ENCODE measurements around the gene SNAPC4. TPM values are rescaled to one million over a fixed set of nuclear protein-coding genes. Genes with fewer than 3 reads are reported as not detected.

Gene SNAPC4
- polyA plus RNA-seq, 1 donor from 2014 or later, result 6.8 TPM

DNA sequence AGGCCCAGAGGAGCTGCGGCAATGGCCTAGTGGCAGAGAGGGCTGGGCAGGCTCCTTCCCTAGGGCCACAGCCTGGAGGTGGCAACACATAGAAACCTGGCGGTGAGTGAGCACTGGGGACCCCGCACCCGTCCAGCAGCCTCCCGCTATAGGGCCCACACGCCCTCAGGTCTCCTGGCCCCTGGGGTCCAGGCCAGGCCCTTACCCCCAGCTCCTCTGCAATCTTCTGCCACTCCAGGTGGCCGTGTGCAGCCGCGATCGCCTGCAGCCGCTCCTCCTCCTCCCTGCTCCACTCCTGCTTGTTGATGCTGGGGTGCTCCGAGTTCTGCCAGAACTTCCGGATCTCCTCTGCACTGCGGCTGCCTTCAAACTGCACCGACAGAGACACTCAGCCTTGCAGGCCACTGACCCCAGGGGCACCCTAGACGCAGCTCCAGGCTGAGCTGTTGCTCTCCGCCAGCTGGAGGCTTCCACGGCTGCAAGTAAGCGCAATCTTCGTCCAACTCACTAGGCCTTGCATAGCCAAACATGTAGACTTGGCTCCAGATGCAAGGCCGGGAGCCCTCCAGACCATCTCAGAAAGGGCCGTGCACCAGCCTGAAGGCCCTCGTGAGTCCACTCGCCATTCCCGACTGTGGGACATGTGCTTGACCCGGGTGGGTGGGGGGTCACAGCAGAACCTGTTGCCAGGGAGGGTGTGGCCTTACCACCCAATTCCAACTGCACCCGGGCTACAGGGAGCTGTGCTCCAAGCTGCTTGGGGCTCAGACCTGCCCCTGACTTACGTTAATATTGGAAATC, 8.0 kb downstream of the SNAPC4 start:
- no peaks in the 10 kb centered on the region for H3K27me3 ChIP-seq (ENCODE audit: insufficient read depth, low read depth, low read length)
- H3K9me2 ChIP-seq (ENCODE audit: insufficient read depth, low read length), result no peaks in the 10 kb centered on the region
- no peak overlapping the region for H3K27ac ChIP-seq (ENCODE audit: low read length)
- no peaks in the 10 kb centered on the region for H3K36me3 ChIP-seq (ENCODE audit: insufficient read depth, low read length)
- H3F3A ChIP-seq (ENCODE audit: insufficient read depth, low read length, poor library complexity, severe bottlenecking), result no peaks in the 10 kb centered on the region
- no peak overlapping the region for H2AFZ ChIP-seq (ENCODE audit: low read depth, low read length)
- H3K4me2 ChIP-seq (ENCODE audit: low read length), result no peak overlapping the region
- no peaks in the 10 kb centered on the region for H3K79me2 ChIP-seq (replicated peaks; ENCODE audit: insufficient read depth, low read length)
- H3K4me3 ChIP-seq (ENCODE audit: low read length), result no peak overlapping the region
- no peaks in the 10 kb centered on the region for H3K9me3 ChIP-seq (ENCODE audit: low read length)
- no peak overlapping the region for H3K9ac ChIP-seq (ENCODE audit: low read length)
- no peaks in the 10 kb centered on the region for H4K20me1 ChIP-seq (ENCODE audit: insufficient read depth)
- no peak for TF ChIP-seq TAF1 (IDR thresholded peaks at IDR 0.05; ENCODE audit: low read depth)

DNA sequence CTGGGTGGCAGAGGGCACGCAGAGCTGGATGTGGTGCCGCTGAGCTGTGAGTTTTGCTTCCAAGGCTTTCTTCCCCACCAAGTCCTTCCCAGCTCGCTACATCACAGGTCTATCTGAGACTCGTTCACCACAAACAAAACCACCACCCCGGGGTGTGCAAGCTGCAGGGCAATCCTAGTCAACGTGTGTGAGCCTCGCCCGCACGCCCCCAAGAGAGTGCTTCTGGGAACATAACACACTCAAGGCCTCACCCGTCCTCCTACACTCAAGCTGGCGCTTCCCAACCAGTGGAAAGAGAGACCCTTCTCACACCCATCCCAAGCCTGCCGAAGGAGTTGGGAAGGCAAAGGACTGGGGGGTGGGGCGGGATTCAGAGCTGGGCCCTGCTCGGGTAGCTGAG, 10.6 kb downstream of the SNAPC4 start:
- Histone ChIP-seq H3K4me2 (ENCODE audit: low read length) (no peak overlapping the region), H3K27ac (ENCODE audit: low read length) (no peak overlapping the region), H3K9me3 (ENCODE audit: low read length) (no peaks in the 10 kb centered on the region), H2AFZ (ENCODE audit: low read depth, low read length) (no peak overlapping the region), H3K27me3 (ENCODE audit: insufficient read depth, low read depth, low read length) (no peaks in the 10 kb centered on the region), H3K36me3 (ENCODE audit: insufficient read depth, low read length) (no peaks in the 10 kb centered on the region), H3K9ac (ENCODE audit: low read length) (no peak overlapping the region), H3K9me2 (ENCODE audit: insufficient read depth, low read length) (no peaks in the 10 kb centered on the region), H3F3A (ENCODE audit: insufficient read depth, low read length, poor library complexity, severe bottlenecking) (no peaks in the 10 kb centered on the region), H3K4me3 (ENCODE audit: low read length) (no peak overlapping the region), H3K79me2 (replicated peaks; ENCODE audit: insufficient read depth, low read length) (no peaks in the 10 kb centered on the region), H4K20me1 (ENCODE audit: insufficient read depth) (no peaks in the 10 kb centered on the region)
- TF ChIP-seq REST (IDR thresholded peaks at IDR 0.05; ENCODE audit: borderline replicate concordance), result no peak
- TF ChIP-seq RAD21 (conservative IDR thresholded peaks at IDR 0.05), result no peak
- no peak for TF ChIP-seq MXI1 (conservative IDR thresholded peaks at IDR 0.05; ENCODE audit: poor library complexity, severe bottlenecking)
- TF ChIP-seq EP300 (conservative IDR thresholded peaks at IDR 0.05; ENCODE audit: poor library complexity, severe bottlenecking), result no peak
- no peak for TF ChIP-seq EZH2 (IDR thresholded peaks at IDR 0.05; ENCODE audit: borderline replicate concordance, insufficient read depth, low read length, poor library complexity, severe bottlenecking)
- TF ChIP-seq TAF1 (IDR thresholded peaks at IDR 0.05; ENCODE audit: low read depth), result no peak
- no peak for TF ChIP-seq CTCF (IDR thresholded peaks at IDR 0.05; ENCODE audit: poor library complexity, severe bottlenecking)
- no peak for TF ChIP-seq POLR2AphosphoS5 (IDR thresholded peaks at IDR 0.05)
- TF ChIP-seq SMC3 (conservative IDR thresholded peaks at IDR 0.05; ENCODE audit: poor library complexity), result no peak

All from neural cell (in vitro differentiated cells).